ENCODE data around the gene CLCN3. TPM values are rescaled to one million over a fixed set of nuclear protein-coding genes. Genes with fewer than 3 reads are reported as not detected.

The CLCN3 gene
- total and polyA plus RNA-seq, 2 of the 13 experiments (the other 11 are each of a cell fraction or from before 2014, with no cell fraction given): 13.6 to 23.7 TPM

GRCh38 chr4:169659716-169660670, 39.6 kb downstream of the CLCN3 start (continued):
- no peak for TF ChIP-seq PAX8 (CRISPR knock-in tag; IDR thresholded peaks at IDR 0.05; ENCODE audit: borderline replicate concordance)
- TF ChIP-seq SSRP1 (CRISPR knock-in tag; IDR thresholded peaks at IDR 0.05): no peak
- TF ChIP-seq ZSCAN9 (CRISPR knock-in tag; IDR thresholded peaks at IDR 0.05; ENCODE audit: borderline replicate concordance): no peak
- no peak for TF ChIP-seq PAWR (CRISPR knock-in tag; IDR thresholded peaks at IDR 0.05; ENCODE audit: borderline replicate concordance)
- no peak for TF ChIP-seq ZNF33A (CRISPR knock-in tag; IDR thresholded peaks at IDR 0.05; ENCODE audit: borderline replicate concordance)
- TF ChIP-seq ZNF367 (CRISPR knock-in tag; IDR thresholded peaks at IDR 0.05; ENCODE audit: borderline replicate concordance): no peak
- no peak for TF ChIP-seq TP53 (CRISPR knock-in tag; conservative IDR thresholded peaks at IDR 0.05)
- TF ChIP-seq, protein P1, sequence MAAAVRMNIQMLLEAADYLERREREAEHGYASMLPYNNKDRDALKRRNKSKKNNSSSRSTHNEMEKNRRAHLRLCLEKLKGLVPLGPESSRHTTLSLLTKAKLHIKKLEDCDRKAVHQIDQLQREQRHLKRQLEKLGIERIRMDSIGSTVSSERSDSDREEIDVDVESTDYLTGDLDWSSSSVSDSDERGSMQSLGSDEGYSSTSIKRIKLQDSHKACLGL (CRISPR knock-in tag; IDR thresholded peaks at IDR 0.05): no peak
- TF ChIP-seq ARID5B (CRISPR knock-in tag; IDR thresholded peaks at IDR 0.05): peak; percentile 23; the same call in 1 of the 2 replicates
- no peak for TF ChIP-seq IRX3 (CRISPR knock-in tag; IDR thresholded peaks at IDR 0.05; ENCODE audit: borderline replicate concordance, low read depth)
- TF ChIP-seq RFXANK (CRISPR knock-in tag; IDR thresholded peaks at IDR 0.05): no peak
- TF ChIP-seq ZFP62 (CRISPR knock-in tag; IDR thresholded peaks at IDR 0.05): no peak
- TF ChIP-seq, protein P2, sequence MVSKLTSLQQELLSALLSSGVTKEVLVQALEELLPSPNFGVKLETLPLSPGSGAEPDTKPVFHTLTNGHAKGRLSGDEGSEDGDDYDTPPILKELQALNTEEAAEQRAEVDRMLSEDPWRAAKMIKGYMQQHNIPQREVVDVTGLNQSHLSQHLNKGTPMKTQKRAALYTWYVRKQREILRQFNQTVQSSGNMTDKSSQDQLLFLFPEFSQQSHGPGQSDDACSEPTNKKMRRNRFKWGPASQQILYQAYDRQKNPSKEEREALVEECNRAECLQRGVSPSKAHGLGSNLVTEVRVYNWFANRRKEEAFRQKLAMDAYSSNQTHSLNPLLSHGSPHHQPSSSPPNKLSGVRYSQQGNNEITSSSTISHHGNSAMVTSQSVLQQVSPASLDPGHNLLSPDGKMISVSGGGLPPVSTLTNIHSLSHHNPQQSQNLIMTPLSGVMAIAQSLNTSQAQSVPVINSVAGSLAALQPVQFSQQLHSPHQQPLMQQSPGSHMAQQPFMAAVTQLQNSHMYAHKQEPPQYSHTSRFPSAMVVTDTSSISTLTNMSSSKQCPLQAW (CRISPR knock-in tag; IDR thresholded peaks at IDR 0.05): no peak
- TF ChIP-seq ZNF354B (CRISPR knock-in tag; IDR thresholded peaks at IDR 0.05): no peak
- no peak for TF ChIP-seq ZNF747 (CRISPR knock-in tag; IDR thresholded peaks at IDR 0.05; ENCODE audit: borderline replicate concordance)
- TF ChIP-seq CEBPB (IDR thresholded peaks at IDR 0.05; ENCODE audit: borderline replicate concordance, low read depth, low read length): peak; percentile 87
- TF ChIP-seq HOXA5 (CRISPR knock-in tag; IDR thresholded peaks at IDR 0.05): no peak
- TF ChIP-seq RNF2 (conservative IDR thresholded peaks at IDR 0.05; ENCODE audit: low read depth): no peak
- TF ChIP-seq ZNF589 (CRISPR knock-in tag; conservative IDR thresholded peaks at IDR 0.05): no peak
- no peak for TF ChIP-seq SYNCRIP (IDR thresholded peaks at IDR 0.05; ENCODE audit: insufficient read depth, low read depth, low read length)
- TF ChIP-seq, protein P3, sequence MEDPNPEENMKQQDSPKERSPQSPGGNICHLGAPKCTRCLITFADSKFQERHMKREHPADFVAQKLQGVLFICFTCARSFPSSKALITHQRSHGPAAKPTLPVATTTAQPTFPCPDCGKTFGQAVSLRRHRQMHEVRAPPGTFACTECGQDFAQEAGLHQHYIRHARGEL (CRISPR knock-in tag; IDR thresholded peaks at IDR 0.05): no peak
- no peak for TF ChIP-seq MXD3 (CRISPR knock-in tag; IDR thresholded peaks at IDR 0.05)
- peak; percentile 70 for TF ChIP-seq ATF1 (CRISPR knock-in tag; IDR thresholded peaks at IDR 0.05)
- no peak for TF ChIP-seq ZFAT (CRISPR knock-in tag; conservative IDR thresholded peaks at IDR 0.05)
- no peak for TF ChIP-seq SKI (IDR thresholded peaks at IDR 0.05; ENCODE audit: partially characterized antibody)

Measured in HepG2 (cell line).